HG03521 (cell line): Measurements from ENCODE around the gene NKX1-1.
"Not testable (repeated sequence)": the region's sequence is repeated elsewhere in the genome, so short reads cannot be mapped to it uniquely, and the experiment has no call there.

ENCODE experiments used
- ATAC-seq: cut with Tn5 transposase; IDR thresholded peaks from one replicate; pipeline ENCODE4 v1.9.1; 2021; ENCODE audit warnings: mild to moderate bottlenecking, moderate library complexity; ENCODE audit not compliant: unreplicated experiment

Gene NKX1-1

DNA sequence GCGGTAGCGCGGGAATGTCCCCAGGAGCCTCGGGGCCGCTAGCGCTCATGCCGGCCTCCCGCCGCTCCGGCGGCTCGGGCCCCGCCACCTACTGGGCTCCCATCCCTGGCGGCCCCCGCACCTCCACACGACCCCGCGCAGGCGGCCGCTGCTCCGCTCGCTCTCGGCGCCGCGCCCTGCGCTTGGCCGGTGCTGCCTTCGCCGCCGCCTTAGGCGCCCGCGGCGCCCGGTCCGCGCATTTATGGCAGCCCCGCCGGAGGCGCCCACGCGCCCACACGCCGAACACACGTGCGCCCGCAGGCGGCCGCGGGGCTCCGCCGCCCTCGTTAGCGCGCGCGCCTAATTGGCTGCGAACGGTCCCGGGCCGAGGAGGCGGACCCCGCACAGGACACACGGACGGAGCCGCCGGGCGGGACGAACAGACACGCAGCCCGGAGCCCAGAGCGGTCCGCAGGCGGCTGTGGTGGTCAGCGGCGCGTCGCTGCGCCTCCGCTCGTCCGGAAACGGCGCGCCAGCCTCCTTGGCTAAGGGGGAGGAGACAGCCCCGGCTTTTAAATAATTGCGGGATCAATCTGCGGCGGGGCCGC is at the start of gene NKX1-1:
NKX1-1 (minus strand) TSS at position 49 of the 587 bp plus-strand sequence; CDS start at position 49, 0 bp downstream.
- ATAC-seq: no peak

DNA sequence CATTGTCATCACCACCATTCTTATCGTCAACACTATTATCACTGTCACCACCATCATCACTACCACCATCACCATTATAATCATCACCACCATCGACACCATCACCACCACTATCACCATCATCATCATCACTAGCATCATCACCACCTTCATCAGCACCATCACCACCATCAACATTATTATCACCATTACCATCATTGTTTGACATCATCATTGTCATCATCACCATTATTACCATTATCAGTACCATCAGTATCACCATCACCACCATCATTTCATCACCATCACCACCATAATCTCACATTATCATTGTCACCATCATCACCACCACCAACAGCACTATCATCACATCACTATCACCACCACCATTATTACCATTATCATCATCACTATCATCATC is 47.5 kb upstream of the NKX1-1 start:
- no peak for ATAC-seq

DNA sequence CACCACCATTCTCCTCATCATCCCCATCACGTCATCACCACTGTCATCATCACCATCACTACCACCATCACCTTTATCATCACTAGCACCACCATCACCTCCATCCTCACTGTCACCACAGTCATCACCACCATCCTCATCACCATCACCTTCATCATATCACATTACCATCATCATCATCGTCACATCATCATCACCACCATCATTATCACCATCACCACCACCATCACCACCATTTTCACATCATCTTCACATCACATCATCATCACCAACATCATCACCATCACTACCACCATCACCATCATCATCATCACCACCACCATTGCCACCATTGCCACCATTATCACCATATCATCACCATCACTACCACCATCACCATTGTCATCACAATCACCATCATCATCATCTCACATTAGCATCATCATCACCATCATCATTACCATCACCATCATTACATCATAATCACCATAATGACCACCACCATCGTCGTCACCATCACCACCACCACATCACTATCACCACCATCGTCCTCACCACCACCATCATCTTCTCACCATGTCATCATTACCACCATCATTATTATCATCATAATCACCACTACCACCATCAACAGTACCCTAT is 46.3 kb upstream of the NKX1-1 start:
- ATAC-seq: no peak

DNA sequence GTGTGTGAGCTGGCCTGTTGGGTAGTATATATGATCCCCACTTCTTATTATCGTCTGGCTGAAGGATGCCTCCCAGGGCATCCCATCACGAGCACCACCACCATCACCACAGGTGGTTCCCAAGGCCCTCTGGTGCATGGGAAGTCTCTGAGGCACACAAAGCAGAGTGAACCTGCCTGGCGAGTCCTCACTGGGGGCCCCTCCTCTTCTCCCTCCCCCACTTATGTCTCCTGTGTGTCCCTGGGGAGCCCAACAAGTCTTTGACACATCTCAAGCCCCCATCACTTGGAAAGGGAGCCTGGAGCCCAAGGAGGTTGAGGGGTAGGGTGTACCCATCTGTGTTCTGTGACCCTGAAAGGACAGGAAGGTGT is 45.5 kb upstream of the NKX1-1 start:
- ATAC-seq: no peak

DNA sequence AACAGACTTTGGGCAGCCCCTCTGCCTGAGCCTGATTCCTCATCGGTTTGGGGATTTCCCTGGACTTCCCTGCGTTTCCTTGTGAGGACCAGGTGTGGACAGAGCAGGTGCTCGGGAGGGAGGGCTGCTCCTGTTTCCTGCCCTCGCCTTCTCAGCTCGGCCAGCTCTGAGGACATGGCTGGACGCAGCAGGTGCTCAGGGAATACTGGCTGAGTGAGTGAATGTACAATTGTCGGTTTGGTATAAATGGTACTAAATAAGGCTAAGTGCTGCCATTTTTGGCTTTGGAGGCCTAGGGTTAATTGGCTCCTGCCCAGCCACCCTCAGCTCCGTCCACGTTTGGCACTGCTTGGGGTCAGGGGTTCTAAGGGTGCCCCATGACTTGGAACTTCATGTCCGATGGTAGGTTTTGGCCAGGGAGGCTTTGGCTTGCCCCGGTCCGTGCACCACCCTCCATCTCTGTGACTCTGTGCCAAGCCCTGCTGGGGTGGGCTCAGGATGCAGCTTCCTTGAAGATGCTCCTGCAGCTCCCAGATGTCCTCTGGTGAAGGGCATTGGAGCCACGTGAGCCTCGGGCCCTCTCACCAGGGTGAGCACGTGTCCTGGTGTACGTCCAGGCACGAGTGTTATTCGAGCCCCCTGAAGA is 45.0 kb upstream of the NKX1-1 start:
- ATAC-seq: no peak

DNA sequence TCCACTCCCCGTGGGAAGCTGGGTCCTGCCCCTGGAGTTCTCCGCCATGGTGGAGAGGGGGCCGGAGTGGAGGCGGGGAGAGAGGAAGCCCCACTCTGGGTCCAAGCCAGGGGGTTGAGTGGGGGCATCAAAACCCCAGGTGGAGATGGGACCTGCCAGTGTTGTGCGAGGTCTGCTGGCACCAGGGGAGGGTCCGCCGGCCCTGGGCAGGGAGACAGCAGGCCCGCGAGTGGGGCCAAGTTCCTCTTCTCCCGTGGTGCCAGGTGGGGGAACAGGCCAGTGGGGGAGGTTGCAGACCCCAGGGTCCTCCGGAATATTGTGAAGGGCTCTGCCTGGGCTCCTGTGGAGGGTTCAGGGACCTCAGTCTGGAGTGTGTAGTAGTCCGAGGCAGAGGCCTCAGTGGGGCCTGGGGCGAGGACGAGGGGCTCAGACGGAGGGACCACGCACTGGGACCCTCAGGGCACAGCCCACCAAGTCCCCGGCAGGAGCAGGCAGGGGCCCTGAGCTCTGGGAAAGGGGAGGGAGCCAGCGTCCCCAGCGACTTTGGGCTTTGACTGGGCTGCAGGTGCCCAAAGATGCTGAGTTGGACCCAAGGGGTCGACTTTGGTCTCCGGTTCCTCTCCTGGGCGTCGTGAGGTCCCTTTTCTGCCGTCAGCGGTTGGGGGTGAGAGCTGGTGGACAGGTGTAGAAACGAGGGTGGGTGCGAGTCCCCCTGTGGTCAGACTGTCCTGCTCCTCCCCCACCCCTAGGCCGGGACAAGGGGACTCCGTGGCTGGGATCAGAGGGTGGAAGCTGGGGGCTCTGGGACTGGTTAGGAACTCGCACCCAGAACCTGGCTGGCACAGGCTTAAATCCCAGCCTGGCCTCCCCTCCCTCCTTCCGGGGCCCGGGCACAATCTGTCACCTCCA is 43.8 kb upstream of the NKX1-1 start:
- ATAC-seq: no peak

DNA sequence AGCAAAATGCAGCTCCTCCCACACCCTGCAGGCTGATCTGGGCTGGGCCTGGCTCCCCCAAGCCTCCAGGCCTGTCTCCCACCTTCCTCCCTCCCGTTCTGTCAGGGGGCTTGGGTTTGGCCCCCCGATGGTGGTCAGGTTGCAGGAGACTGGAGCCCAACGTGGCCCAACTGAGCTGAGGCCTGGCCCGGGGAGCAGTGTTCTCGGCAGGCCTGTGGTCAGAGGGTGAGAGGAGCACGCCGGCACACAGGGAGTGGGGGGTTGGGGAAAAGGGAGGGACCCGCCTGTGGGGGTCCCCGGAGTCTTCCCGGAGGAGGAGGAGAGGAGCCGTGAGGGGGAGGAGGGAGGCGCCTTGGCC is 43.2 kb upstream of the NKX1-1 start:
- ATAC-seq: no peak

DNA sequence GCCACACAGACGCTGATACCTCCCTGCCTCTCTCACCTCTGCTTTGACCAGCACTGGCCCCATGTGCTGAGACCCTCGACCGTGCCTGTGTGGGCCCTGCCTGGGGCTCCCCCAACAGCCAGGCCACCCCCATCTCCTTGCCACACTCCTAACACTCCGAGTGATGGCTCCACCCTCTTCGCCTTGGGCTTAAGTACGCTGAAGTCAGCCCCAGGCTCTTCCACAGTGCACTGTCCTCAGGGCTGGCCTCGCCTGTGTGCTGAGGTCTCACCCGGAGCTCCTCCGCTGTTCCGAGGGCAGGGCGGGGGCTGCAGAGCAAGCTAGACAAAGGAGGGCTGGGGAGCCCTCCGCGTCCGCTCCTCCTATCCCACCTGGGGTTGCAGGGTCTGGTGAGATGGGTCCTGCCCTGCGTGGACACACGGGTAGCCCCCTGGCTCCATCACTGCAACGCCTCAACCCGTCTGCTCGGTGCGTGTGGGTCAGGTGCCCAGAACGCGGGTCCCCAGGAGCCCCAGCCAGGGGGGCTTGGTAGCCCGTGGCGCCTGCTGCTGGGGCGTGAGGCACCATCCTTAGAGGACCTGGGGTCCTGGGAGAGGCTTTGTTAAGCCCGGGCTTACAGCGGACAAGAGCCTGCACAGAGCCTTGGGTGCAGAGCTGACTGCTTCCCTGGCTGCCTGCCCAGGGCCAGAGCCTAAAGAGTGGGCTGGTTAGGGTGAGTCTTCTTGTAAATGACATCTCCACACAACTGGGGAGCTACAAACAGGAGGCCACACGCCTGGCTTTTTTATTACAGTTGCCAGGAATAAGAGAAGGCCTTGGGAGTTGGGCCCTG is 42.6 kb upstream of the NKX1-1 start:
- ATAC-seq: no peak

DNA sequence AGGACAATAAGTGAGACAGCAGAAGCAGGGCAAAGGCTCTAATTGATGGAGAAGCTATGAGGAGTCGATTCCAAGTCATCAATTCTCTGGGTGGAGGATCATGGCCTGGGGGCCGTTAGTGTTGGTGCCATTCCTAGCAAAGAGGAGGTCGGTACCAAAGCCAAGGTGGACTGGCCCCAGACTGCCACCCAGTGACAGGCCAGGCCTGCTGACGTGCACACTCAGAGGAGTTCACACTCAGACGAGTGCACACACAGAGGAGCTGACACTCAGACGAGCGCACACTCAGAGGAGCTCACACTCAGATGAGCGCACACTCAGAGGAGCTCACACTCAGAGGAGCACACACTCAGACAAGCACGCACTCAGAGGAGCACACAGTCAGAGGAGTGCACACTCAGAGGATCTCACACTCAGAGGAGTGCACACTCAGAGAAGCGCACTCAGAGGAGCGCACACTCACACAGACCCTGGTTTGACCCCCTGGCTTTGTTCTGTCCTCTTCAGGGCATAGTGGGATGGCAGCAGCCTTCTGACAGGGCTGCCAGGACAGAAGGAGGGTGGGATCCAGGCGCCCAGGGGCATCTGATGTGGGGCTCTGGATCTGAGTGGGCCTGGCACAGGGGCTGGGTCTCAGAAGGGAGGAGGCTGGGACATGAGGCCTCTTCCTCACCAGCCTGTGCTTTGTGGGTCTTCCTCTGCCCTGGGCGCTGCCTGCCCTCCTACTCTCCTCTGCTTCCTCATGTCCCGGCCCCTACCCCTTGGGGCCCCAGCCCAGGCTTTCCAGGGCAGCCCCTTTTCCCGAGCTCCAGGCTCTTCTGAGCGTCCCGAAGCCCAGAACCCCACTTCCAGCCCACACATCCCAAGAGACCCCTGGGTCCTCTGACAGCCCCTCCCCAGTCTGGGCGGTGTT is 41.7 kb upstream of the NKX1-1 start:
- no peak for ATAC-seq

DNA sequence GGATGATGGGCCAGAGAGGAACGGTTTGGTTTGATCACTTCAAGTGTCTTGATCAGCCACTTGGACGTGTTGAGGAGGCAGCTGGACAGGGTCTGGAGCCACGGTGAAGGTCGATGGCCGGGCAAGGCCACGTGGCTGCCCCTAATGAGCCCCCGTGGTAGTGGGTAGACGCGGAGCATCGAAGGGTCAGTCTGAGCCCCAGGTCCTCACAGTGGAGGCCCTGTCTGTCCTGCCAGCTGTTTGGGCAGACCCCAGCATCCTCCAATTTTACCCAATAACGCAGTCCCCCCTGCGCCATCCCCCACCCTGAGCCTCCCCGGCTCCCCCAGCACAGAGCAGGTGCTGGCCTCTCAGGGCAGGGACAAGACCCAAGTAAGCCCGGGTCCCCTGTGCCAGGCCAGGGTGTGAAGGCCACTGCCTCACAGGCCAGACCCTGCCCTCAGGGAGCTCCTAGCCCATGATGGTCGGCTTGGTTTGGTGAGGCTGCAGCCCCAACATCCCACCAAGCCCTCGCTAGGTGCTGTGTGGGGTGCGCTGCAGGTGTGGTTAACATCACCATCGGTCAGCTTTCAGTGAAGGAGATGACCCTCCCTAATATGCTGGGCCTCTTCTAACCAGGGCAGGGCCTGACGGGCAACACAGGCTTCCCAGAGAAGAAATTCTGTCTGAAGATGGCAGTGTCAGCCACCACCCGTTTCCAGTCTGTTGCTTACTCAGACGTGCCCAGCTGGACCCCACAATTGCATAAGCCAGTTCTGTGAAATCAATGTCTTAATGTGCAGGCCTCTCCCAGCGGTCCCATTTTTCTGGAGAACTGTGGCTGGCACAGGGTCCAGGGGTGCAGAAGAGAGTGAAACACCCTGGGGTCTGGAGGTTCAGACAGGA is 40.5 kb upstream of the NKX1-1 start:
- ATAC-seq: no peak

DNA sequence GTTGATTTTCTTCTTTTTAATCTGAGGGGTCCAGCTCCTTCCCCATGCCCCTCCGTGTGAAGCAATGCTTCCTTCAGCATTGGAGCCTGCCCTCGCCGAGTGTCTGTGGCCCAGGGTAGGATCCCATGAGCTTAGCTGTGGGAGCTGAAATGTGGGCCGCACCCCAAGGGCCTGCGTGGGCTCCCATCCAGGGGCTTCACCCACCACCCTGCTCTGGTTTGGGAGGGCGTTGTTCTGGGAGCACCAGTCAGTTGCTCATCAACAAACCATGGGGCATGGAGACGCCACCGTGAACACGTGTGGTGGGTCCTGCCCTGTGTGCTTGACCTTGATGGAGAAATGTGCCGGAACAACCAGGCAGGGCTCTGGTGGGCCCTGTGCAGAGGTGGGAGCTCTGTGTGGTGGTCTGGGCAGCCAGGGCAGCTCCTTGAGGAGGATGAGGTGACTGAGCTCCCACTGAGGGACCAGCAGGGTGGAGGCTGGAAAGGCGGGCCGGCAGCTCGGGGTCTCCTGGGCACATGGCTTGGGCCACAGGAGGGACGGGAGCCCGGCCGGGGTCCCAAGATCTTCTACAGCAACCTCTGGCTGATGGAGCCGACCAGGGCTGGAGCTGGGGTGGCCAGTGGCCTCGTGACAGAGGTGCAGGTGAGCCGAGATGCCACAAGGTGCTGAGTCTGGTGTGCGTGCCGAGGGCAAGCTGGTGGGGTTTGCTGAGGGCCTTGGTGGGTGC is 39.6 kb upstream of the NKX1-1 start:
- ATAC-seq: no peak

DNA sequence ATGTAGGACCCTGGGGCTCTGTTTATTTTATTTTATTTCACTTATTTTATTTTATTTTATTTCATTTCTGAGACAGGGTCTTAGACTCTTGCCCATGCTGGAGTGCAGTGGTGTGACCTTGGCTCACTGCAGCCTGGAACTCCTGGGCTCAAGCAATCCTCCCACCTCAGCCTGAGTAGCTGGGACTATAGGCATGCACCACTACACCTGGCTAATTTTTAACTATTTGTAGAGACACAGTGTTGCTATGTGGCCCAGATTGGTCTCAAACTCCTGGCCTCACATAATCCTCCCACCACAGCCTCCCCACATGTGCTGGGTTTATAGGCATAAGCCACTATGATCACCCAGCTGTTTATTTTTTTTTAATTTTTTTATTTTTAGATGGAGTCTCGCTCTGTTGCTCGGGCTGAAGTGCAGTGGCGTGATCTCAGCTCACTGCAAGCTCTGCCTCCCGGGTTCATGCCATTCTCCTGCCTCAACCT is 37.5 kb upstream of the NKX1-1 start:
- ATAC-seq: not testable (repeated sequence)

DNA sequence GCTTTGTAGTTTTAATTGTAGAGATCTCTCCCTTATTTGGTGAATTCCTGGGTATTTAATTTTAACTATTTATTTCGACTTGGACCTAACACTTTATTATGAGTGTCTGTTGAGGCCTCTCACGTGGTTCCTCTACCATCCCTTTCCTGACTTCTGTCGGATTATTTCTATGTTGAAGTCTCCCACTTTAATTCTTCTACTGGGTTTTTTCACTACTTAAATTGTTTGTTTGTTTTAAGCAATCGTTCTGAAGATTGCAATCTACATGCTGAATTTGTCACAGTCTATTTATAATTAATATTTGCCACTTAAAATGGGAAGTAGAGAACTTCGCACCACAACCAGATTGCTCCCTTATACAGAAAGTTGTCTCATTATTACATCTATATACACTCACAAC is 20.8 kb upstream of the NKX1-1 start:
- no peak for ATAC-seq

DNA sequence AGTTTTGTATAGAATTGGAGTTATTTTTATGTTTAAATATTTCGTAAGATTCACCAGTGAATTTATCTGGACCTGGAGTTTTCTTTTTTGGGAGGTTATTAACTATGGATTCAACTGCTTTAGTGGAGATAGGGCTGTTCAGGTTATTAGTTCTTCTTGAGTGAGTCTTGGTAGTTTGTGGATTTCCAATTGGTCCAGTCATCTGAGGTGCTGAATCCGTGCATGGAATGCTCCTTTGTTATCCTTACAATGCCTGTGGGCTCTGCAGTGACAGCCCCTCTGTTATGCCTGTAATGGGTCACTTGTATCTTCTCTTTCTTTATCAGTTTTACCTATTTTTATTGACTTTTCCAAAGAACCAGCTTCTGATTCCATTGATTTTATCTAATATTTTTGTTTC is 15.4 kb upstream of the NKX1-1 start:
- ATAC-seq: no peak

DNA sequence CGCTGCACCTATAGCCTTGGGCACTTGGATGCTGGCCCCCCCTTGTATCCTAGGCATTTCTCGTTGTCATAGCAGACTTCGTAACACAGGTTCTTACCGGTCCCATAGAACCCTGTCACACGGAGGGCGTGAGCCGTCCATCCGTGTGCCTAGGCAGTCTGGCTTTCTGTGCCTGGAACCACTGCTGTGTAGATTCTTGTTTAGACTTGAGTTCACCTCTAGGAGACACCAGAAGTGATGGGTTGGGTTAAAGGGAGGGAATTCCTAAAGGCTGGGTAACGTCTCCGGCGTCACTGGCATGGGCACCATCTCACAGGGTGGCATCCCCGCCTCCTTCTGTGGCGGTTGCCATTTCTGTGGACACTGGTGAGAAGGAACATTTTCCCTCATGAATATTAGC is 13.5 kb upstream of the NKX1-1 start:
- ATAC-seq: no peak

DNA sequence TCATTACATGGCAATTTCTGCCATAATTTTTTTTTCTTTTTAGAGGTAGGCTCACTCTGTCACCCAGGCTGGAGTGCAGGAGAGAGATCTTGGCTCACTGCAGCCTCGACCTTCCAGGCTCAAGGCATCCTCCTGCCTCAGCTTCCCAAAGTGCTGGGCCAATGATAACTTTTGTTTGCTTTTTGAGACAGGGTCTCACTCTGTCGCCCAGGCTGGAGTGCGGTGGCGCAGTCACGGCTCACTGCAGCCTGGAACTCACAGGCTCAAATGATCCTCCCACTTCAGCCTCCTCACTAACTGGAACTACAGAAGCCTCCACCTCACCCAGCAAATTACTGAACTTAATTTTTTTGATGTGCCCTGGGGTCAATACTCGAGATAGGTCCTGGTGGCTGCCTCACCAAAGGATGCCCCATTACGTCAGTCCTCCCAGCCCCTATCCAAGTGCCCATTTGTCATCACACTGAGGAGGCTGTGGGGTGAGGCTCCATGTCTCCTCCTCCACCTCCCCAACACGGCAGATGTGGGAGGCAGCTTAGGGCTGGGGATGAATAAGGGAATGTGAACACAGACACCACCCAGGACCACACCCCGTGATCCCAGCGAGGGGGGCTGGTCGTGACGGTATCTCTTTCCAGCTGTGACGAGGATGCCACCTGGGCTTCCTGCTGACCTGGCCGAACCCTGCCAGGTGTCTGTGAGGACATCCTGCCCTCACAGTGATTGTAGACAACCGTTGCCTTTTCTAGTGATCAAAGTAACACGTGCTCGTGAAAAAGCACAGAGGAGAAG is 12.4 kb upstream of the NKX1-1 start:
- ATAC-seq: no peak
